NOMO-1 treated with DMSO at 0.1 percent for 48 hours (cell line): Measurements from ENCODE around the gene DOCK1.
"Not testable (repeated sequence)": the region's sequence is repeated elsewhere in the genome, so short reads cannot be mapped to it uniquely, and the experiment has no call there.

Source experiments
- DNase-seq: peaks from one replicate; lab custom pipeline; 2025; ENCODE audit not compliant: unreplicated experiment; lab: John Stamatoyannopoulos, UW

Gene DOCK1

GRCh38 chr10:126904818-126905701 is at the start of gene DOCK1:
TSS of gene DOCK1 (plus strand) at chr10:126905428. CDS start at chr10:126905518, 90 bp downstream.
- no peak for DNase-seq

- no peak for DNase-seq
Observed at GRCh38 chr10:126857178-126857806, 47.9 kb upstream of the DOCK1 start.

GRCh38 chr10:126867567-126868365 is 37.5 kb upstream of the DOCK1 start:
- DNase-seq: no peak

DNA sequence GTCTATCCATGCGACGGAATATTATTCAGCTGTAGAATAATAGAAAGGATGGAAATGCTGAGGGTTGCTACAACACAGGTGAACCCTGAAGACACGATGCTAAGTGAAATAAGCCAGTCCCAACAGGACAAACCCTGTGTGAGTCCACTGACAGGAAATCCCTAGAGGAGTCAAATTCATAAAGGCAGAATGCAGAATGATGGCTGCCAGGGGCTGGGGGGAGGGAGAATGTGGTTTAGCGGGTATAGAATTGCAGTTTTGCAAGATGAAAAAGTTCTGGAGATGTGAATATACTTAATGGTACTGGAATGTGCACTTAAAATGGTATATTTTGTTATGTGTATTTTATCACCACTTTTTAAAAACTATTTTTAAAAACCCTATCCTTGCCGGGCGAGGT is 36.9 kb upstream of the DOCK1 start:
- DNase-seq: no peak

DNA sequence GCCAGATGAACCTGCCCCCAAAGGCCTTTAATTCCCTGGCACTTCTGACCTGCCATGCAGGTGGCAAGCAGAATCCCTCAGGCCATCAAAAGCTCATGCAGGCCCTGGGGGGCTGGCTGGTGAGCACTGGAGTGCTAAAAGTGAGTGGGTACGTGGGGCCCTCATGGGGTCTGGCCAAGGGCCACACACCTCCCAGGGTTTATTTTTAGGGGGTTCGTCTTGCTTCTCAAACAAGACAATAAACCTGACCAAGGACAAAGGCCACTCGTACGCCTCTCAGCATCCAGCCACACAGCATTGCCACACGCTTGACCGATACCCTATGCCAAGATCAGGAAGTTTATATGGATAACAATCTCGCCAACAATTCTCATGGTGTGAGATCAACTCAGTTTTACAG is 33.1 kb upstream of the DOCK1 start:
- DNase-seq: no peak

DNA sequence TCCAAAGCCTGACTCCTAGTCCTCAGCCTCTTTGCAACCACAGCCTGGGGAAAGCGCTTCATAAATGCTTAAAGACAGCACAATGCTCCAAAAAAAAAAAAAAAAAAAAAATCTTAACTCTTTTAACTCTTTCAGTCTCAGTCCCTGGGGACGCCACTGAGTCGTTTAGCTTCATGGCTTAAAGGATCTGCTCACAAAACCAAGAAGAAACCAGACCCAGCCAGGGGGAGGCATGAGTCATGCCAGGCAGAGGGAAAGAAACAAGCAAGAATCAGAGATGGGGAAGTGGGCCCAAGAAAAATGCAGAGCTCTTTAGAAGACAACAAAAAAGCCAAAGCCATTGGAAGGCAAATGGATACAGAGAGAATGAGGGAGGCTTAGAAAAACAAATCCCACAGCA is 32.5 kb upstream of the DOCK1 start:
- no peak for DNase-seq

GRCh38 chr10:126876456-126876855 is 28.8 kb upstream of the DOCK1 start:
- DNase-seq: no peak

DNA sequence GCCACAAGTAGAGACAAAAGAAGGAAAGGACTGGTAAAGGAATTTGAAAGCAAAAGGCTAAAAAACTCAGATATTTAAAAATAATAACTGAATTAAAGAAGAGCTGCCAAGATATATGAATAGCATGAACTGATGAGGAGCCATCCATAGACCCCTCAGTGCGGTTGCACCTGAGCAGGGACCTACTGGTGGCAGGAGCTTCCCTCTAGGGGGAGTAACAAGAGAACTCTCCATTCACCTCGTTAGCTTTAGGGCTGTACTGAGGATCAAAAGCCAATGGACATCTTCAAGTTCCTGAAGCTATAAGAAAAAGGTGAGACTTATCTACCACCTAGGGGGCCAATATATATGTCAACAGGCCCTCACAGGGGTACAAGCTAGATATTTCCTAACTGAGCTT is 27.8 kb upstream of the DOCK1 start:
- DNase-seq: no peak

DNA sequence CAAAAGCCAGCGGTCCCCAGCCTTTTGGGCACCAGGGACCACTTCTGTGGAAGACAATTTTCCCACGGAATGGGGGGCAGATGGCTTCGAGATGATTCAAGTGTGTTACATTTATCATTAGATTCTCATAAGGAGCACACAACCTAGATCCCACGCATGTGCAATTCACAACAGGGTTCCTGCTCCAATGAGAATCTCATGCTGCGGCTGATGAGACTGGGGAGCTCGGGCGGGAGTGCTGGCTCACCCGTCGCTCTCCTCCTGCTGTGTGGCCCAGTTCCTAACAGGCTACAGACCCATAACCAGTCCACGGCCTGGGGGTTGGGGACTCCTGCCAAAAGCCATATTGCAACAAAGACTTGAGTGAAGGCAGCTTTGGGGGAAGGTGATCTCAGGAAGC is 26.6 kb upstream of the DOCK1 start:
- DNase-seq: no peak

DNA sequence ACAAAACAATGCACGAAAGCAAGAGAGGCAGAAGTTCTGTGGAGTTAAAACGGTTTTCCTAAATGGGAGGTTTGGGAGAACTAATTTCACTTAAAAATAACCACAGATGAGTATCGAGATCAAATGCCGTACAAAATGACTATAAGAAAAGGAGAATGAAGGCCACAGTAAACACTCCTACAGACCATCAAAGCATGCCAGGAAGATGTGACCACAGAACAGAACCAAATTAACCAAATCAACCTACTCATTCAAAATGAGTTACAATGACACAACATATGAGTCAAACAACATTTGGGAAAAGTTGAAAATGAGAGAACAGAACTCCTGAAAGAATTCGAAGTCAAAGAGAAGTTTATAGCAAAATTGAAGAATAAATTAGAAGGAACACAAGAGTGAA is 24.3 kb upstream of the DOCK1 start:
- no peak for DNase-seq

GRCh38 chr10:126882055-126882454 is 23.2 kb upstream of the DOCK1 start:
- not testable (repeated sequence) for DNase-seq

GRCh38 chr10:126888436-126888835 is 16.8 kb upstream of the DOCK1 start:
- not testable (repeated sequence) for DNase-seq

DNA sequence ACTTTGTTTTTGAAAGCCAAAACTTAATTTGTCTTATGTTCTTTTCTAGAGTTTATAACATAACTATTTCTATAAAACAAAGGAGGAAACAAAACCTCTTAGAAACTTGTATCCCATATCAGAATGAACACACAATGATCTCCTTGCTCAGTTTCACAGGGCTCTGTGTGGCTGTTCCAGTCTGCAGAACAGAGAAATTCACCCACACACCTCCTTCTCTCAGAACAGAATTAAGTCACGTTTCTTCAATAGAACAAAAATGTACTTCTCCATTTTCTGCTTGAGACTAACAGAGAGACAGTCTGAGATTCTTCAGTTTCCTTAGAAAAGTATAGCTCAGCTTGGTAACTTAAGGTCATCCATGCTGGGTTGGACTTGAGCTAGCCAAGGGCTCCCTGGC is 15.8 kb upstream of the DOCK1 start:
- no peak for DNase-seq

DNA sequence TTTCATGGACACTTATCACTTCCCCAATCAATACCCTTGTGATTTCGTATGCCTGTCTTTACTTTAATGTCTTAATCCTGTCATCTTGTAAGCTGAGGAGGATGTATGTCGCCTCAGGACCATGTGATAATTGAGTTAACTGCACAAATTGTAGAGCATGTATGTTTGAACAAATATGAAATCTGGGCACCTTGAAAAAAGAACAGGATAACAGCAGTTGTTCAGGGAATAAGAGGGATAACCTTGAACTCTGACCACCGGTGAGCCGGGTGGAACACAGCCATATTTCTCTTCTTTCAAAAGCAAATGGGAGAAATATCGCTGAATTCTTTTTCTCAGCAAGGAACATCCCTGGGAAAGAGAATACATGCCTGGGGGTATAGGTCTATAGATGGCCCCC is 14.4 kb upstream of the DOCK1 start:
- not testable (repeated sequence) for DNase-seq

DNA sequence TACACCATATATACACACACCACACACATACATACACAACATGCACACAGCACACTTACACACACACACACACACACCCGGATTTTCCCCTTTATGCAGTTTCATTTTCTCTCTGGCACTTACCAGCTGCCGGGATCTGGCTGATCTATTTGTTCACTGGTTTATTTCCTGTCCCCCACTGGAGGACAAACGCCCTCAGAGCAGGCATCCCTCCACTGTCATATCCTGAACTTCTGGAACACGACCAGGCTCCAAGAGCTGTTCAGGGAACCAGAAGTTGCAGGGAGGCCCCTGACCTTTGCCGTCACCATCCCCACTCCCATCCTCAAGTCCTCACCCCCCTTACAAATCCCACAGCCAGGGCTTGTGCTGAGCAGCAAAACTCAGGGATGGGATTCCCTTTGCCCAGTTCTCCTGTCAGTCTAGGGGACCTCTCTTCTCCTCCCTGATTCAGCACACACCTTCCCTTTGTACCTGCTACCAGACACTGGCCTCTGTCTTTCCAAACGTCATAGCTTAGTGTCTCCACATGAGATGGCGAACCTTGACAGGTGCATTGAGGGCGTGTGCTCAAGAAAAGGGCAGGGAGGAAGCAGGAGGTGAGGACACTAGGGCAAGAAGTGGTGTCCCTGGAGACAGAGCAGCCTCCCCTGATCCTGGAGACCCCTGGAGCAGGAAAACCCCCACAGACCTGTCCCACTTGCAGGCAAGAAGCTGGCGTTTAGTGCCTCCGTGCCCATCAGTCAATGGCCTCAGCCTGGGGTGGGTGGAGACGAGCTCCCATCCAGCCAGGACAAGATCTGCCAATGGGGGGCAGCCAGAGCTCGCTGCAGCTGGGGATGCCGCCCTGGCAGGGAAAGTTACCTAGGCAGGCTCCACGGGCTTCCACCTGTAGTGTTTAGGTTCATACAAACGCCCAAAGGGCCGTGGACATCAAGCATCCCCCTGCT is 12.7 kb upstream of the DOCK1 start:
- no peak for DNase-seq

GRCh38 chr10:126893206-126893605 is 12.0 kb upstream of the DOCK1 start:
- DNase-seq: no peak

- no peak for DNase-seq
Observed at GRCh38 chr10:126893841-126894240, 11.4 kb upstream of the DOCK1 start.

DNA sequence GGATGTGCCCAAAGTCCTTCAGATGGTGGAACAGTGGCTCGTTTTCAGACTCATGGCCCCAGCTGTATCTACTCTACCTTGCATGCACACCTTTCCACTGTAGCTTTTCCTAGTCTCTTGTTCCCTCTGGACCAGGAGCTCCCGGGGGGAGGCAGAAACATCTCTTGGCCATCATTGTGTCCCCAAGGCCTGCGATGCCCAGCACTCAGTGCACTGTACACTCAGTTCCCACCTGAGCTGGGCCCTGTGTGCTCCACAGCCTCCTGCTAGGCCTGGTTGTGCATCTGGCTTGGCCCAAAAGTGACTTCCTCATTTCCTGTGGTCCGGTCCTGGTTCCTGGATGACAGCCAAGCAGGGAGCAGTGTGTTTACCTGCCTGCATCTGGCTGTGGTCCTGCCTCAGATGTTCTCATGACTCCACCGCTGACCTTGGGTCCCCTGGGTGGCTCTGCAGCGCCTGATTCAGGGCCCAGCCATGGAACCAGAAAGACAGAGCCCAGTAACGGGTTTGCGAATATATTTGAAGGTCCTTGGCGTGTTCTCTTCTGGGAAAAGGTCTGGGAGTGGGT is 9.9 kb upstream of the DOCK1 start:
- no peak for DNase-seq

- DNase-seq: no peak
Observed at GRCh38 chr10:126898460-126898859, 6.8 kb upstream of the DOCK1 start.

DNA sequence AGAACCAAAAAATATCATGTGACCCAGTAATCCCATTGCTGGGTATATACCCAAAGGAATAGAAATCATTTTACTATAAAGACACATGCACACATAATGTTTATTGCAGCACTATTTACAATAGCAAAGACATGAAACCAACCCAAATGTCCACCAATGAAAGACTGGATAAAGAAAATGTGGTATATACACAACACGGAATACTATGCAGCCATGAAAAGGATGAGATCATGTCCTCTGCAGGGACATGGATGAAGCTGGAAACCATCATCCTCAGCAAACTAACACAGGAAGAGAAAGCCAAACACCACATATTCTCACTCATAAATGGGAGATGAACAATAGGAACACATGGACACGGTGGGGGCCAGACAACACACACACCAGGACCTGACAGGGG is 5.7 kb upstream of the DOCK1 start:
- not testable (repeated sequence) for DNase-seq
